K562 (cell line): ENCODE results near the gene CIAO2A. TPM values are rescaled to one million over a fixed set of nuclear protein-coding genes. Genes with fewer than 3 reads are reported as not detected.
A peak's percentile ranks its signal among the peaks of the same experiment; 100 is the strongest.

Source experiments
- BCOR ChIP-seq: fragments of 450-650 bp; IDR thresholded peaks from 2 replicates; pipeline ENCODE4 v1.6.1; 2016
- FOXA3 ChIP-seq, 2 experiments: fragments of 450-650 bp in 1 of 2; sonication (generic) in 1 of 2; formaldehyde crosslinking; IDR thresholded peaks in 1 of 2; conservative IDR thresholded peaks in 1 of 2; 2 replicates each; pipeline versions ENCODE4 v1.4.0 to v1.8.0; 2020 to 2022; ENCODE audit warnings: mild to moderate bottlenecking in 2 of 2, missing genetic modification reagents in 1 of 2
- NCOR1 ChIP-seq: fragments of 450-650 bp; IDR thresholded peaks from 2 replicates; pipeline ENCODE4 v1.6.1; 2016; ENCODE audit warnings: mild to moderate bottlenecking, moderate library complexity
- NFXL1 ChIP-seq: fragments of 450-650 bp; formaldehyde crosslinking; IDR thresholded peaks from 2 replicates; pipeline ENCODE4 v1.4.0; 2021; ENCODE audit warnings: mild to moderate bottlenecking
- PPARD ChIP-seq: fragments of 250-450 bp; sonication (Bioruptor Pico); IDR thresholded peaks from 2 replicates; pipeline ENCODE4 v1.8.0; 2022; ENCODE audit warnings: inconsistent platforms, mild to moderate bottlenecking, moderate library complexity
- PRPF4 ChIP-seq: fragments of 200-400 bp; formaldehyde crosslinking; IDR thresholded peaks from one replicate; pipeline ENCODE4 v1.6.1; 2017; ENCODE audit warnings: low read length, low read depth, mild to moderate bottlenecking; ENCODE audit not compliant: insufficient read depth, poor library complexity, severe bottlenecking
- PTBP1 ChIP-seq: fragments of 200-400 bp; formaldehyde crosslinking; IDR thresholded peaks from 2 replicates; pipeline ENCODE4 v1.6.1; 2017; ENCODE audit warnings: low read depth, low read length
- RAD51 ChIP-seq: fragments of 450-650 bp; IDR thresholded peaks from 2 replicates; pipeline ENCODE4 v1.7.1; 2016; ENCODE audit warnings: low read depth, mild to moderate bottlenecking, borderline replicate concordance
- RFX5 ChIP-seq: IDR thresholded peaks from 2 replicates; pipeline ENCODE4 v1.6.1; 2011; ENCODE audit warnings: low read depth, mild to moderate bottlenecking, improper control_type of control experiment, low read length
- SP2 ChIP-seq: IDR thresholded peaks from 2 replicates; pipeline ENCODE4 v1.6.1; 2011; ENCODE audit warnings: mild to moderate bottlenecking, low read depth, low read length, moderate library complexity; ENCODE audit not compliant: poor library complexity, severe bottlenecking; ENCODE audit errors: extremely low read depth
- TCF3 ChIP-seq: sonication (generic); formaldehyde crosslinking; IDR thresholded peaks from 2 replicates; pipeline ENCODE4 v1.4.0; 2020; ENCODE audit warnings: mild to moderate bottlenecking, missing genetic modification reagents
- U2AF2 ChIP-seq: fragments of 200-400 bp; formaldehyde crosslinking; optimal IDR thresholded peaks from 2 replicates; pipeline ENCODE3; 2017; ENCODE audit warnings: low read depth, mild to moderate bottlenecking, low read length
- ZNF239 ChIP-seq: fragments of 250-450 bp; sonication (Bioruptor Pico); IDR thresholded peaks from 2 replicates; pipeline ENCODE4 v1.4.0; 2020; ENCODE audit warnings: mild to moderate bottlenecking
- ZNF274 ChIP-seq: IDR thresholded peaks from 2 replicates; pipeline ENCODE4 v1.6.1; 2011; ENCODE audit warnings: low read depth, mild to moderate bottlenecking, low read length, moderate library complexity, borderline replicate concordance
- ZNF766 ChIP-seq: fragments of 200-800 bp; sonication (Bioruptor generic); conservative IDR thresholded peaks from 2 replicates; pipeline ENCODE4 v1.6.1; 2016; ENCODE audit warnings: missing genetic modification characterization, missing compliant biosample characterization
- polyA plus RNA-seq, 8 experiments: library from polyadenylated mRNA; depleted of rRNA in 4 of 8; stranded (reverse) in 5 of 8; unstranded in 3 of 8; fragments of >200 nt; fragmentation: Nextera tagmentation in 2 of 8; fragmentation: Illumina TruSeq in 1 of 8; extraction: Ambion mirVana in 2 of 8; extraction: Trizol in 1 of 8; gene quantifications; 2 replicates each; pipeline versions ENCODE4 v1.2.1 to v1.2.3, GENCODE V29; 2011 to 2014; ENCODE audit warnings: inconsistent platforms in 1 of 8, missing spikeins in 1 of 8
- total RNA-seq, 7 experiments: library from RNA; depleted of rRNA in 6 of 7; stranded (reverse); fragments of >200 nt in 6 of 7; fragmentation: Illumina TruSeq in 2 of 7; extraction: Trizol in 2 of 7; gene quantifications; 2 replicates each; pipeline versions ENCODE4 v1.2.1 to v1.2.3, GENCODE V29; 2011 to 2021; ENCODE audit warnings: low replicate concordance in 1 of 7
- TF ChIP-seq, protein P1 (sequence below), 2 experiments: fragments of 150-350 bp in 1 of 2; IDR thresholded peaks; 2 replicates each; pipeline ENCODE4 v1.6.1; 2012 to 2016; ENCODE audit warnings: low read depth in 2 of 2, low read length in 2 of 2, mild to moderate bottlenecking in 1 of 2, moderate library complexity in 1 of 2
- TF ChIP-seq, protein P2 (sequence below): sonication (generic); formaldehyde crosslinking; IDR thresholded peaks from 2 replicates; pipeline ENCODE4 v1.8.0; 2022; ENCODE audit warnings: mild to moderate bottlenecking, low read depth, missing genetic modification reagents
- TF ChIP-seq, protein P3 (sequence below): fragments of 450-650 bp; formaldehyde crosslinking; IDR thresholded peaks from 2 replicates; pipeline ENCODE4 v1.4.0; 2022; ENCODE audit warnings: missing genetic modification characterization
- TF ChIP-seq, protein P4 (sequence below): fragments of 250-450 bp; sonication (Bioruptor Pico); IDR thresholded peaks from 2 replicates; pipeline ENCODE4 v1.6.1; 2021; ENCODE audit warnings: mild to moderate bottlenecking

CIAO2A gene
- total and polyA plus RNA-seq, 9 of the 15 experiments (the other 6 are each of a cell fraction or from before 2014, with no cell fraction given) = 161 to 429 (median 313) TPM

DNA sequence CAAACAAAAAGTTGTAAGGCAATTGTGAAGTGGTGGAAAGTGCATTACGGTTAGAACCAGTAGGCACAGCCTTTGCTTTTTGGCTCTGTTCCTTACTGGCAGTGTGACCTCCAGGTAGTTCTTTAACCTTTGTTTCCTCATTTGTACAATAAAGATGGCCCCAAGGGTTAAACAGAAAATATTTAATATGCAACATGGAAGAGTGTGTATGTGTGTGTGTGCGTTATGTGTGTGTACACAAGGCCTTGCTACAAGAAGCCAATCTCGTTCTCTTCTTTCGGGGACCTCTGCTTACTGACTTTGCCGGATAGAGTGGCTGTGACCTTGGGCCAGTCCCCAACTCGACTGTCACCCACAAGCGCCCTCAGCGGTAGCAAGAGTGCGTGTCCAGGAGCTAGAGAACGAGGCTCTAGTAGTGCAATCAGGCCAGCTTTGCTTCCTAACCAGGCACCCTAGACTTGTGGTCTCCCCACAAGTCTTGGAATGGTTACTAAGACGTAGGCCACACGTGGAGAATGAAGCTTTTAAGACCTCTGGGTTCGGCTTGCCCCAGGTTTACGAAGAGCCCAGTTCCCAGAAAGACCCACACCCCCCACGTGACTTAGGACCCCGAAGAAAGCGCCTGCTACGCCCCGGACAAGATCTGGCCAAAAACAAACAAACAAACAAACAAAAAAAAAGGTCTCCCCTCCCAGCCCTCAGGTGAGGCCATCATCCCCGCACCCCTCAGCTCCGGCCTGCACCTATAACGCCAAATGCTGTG, 593 bp downstream of the CIAO2A start (continued):
- TF ChIP-seq, protein P1, sequence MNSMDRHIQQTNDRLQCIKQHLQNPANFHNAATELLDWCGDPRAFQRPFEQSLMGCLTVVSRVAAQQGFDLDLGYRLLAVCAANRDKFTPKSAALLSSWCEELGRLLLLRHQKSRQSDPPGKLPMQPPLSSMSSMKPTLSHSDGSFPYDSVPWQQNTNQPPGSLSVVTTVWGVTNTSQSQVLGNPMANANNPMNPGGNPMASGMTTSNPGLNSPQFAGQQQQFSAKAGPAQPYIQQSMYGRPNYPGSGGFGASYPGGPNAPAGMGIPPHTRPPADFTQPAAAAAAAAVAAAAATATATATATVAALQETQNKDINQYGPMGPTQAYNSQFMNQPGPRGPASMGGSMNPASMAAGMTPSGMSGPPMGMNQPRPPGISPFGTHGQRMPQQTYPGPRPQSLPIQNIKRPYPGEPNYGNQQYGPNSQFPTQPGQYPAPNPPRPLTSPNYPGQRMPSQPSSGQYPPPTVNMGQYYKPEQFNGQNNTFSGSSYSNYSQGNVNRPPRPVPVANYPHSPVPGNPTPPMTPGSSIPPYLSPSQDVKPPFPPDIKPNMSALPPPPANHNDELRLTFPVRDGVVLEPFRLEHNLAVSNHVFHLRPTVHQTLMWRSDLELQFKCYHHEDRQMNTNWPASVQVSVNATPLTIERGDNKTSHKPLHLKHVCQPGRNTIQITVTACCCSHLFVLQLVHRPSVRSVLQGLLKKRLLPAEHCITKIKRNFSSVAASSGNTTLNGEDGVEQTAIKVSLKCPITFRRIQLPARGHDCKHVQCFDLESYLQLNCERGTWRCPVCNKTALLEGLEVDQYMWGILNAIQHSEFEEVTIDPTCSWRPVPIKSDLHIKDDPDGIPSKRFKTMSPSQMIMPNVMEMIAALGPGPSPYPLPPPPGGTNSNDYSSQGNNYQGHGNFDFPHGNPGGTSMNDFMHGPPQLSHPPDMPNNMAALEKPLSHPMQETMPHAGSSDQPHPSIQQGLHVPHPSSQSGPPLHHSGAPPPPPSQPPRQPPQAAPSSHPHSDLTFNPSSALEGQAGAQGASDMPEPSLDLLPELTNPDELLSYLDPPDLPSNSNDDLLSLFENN (IDR thresholded peaks at IDR 0.05; ENCODE audit: low read depth in 2 of 2, low read length in 2 of 2) = no peak
- TF ChIP-seq RAD51 (peak; percentile 92), ZNF766 (CRISPR knock-in tag) (no peak), NCOR1 (no peak), FOXA3 (CRISPR knock-in tag; conservative IDR thresholded peaks at IDR 0.05 in 1 of 2, IDR thresholded peaks at IDR 0.05 in 1 of 2) (peak in 1 of 2 experiments; percentile 72; a peak in 1 of 4 replicates), NFXL1 (CRISPR knock-in tag) (no peak), RFX5 (no peak), ZNF239 (no peak), TCF3 (no peak), SP2 (no peak), PPARD (CRISPR knock-in tag) (no peak), PRPF4 (no peak), PTBP1 (no peak), U2AF2 (no peak), BCOR (no peak), ZNF274 (no peak)
- TF ChIP-seq, protein P2, sequence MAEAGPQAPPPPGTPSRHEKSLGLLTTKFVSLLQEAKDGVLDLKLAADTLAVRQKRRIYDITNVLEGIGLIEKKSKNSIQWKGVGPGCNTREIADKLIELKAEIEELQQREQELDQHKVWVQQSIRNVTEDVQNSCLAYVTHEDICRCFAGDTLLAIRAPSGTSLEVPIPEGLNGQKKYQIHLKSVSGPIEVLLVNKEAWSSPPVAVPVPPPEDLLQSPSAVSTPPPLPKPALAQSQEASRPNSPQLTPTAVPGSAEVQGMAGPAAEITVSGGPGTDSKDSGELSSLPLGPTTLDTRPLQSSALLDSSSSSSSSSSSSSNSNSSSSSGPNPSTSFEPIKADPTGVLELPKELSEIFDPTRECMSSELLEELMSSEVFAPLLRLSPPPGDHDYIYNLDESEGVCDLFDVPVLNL = no peak
- TF ChIP-seq, protein P3, sequence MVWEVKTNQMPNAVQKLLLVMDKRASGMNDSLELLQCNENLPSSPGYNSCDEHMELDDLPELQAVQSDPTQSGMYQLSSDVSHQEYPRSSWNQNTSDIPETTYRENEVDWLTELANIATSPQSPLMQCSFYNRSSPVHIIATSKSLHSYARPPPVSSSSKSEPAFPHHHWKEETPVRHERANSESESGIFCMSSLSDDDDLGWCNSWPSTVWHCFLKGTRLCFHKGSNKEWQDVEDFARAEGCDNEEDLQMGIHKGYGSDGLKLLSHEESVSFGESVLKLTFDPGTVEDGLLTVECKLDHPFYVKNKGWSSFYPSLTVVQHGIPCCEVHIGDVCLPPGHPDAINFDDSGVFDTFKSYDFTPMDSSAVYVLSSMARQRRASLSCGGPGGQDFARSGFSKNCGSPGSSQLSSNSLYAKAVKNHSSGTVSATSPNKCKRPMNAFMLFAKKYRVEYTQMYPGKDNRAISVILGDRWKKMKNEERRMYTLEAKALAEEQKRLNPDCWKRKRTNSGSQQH (CRISPR knock-in tag) = no peak
- TF ChIP-seq, protein P4, sequence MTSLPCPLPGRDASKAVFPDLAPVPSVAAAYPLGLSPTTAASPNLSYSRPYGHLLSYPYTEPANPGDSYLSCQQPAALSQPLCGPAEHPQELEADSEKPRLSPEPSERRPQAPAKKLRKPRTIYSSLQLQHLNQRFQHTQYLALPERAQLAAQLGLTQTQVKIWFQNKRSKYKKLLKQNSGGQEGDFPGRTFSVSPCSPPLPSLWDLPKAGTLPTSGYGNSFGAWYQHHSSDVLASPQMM (CRISPR knock-in tag) = no peak
